DOHH2 (cell line): Measurements from ENCODE around the gene MYO5A.
"Not testable (repeated sequence)": the region's sequence is repeated elsewhere in the genome, so short reads cannot be mapped to it uniquely, and the experiment has no call there.

Source experiments
- H3F3A ChIP-seq: fragments of 200-600 bp; sonication (generic), shearing (Covaris generic); 2 replicates; pipeline ENCODE4 v1.6.0; 2016; ENCODE audit warnings: antibody characterized with exemption, mild to moderate bottlenecking; ENCODE audit not compliant: control insufficient read depth, insufficient read depth
- H3K27ac ChIP-seq: fragments of 200-600 bp; sonication (generic); 2 replicates; pipeline ENCODE4 v1.5.1; 2014; ENCODE audit warnings: low read depth, mild to moderate bottlenecking, low read length, moderate library complexity
- H3K27me3 ChIP-seq: fragments of 200-600 bp; sonication (generic); 2 replicates; pipeline ENCODE4 v1.6.1; 2014; ENCODE audit warnings: mild to moderate bottlenecking, low read length, mixed read lengths; ENCODE audit not compliant: control insufficient read depth
- H3K36me3 ChIP-seq: fragments of 200-600 bp; sonication (generic); 2 replicates; pipeline ENCODE4 v1.6.1; 2014; ENCODE audit warnings: mild to moderate bottlenecking, low read length, moderate library complexity, mixed read lengths; ENCODE audit not compliant: control insufficient read depth
- H3K4me1 ChIP-seq: fragments of 200-600 bp; sonication (generic); 2 replicates; pipeline ENCODE4 v1.6.1; 2014; ENCODE audit warnings: mild to moderate bottlenecking, low read length, mixed read lengths; ENCODE audit not compliant: control insufficient read depth
- H3K4me2 ChIP-seq: fragments of 200-600 bp; sonication (generic); 2 replicates; pipeline ENCODE4 v1.6.0; 2014; ENCODE audit warnings: mild to moderate bottlenecking, low read length, moderate library complexity
- H3K4me3 ChIP-seq: fragments of 200-600 bp; sonication (generic); 2 replicates; pipeline ENCODE4 v1.5.1; 2014; ENCODE audit warnings: mild to moderate bottlenecking, low read length, mixed read lengths
- H3K79me2 ChIP-seq: fragments of 200-600 bp; sonication (generic); 2 replicates; pipeline ENCODE4 v1.6.1; 2014; ENCODE audit warnings: mild to moderate bottlenecking, low read length, mixed read lengths; ENCODE audit not compliant: control insufficient read depth
- H3K9me2 ChIP-seq: fragments of 200-600 bp; sonication (generic); replicated peaks from 2 replicates; pipeline ENCODE4 v1.6.1; 2014; ENCODE audit warnings: mild to moderate bottlenecking, low read length, mixed read lengths; ENCODE audit not compliant: control insufficient read depth
- H3K9me3 ChIP-seq: fragments of 200-600 bp; sonication (generic); 2 replicates; pipeline ENCODE4 v1.6.1; 2014; ENCODE audit warnings: antibody characterized with exemption, low read length, mixed read lengths; ENCODE audit not compliant: control insufficient read depth, insufficient read depth
- H4K20me1 ChIP-seq: fragments of 200-600 bp; sonication (generic); 2 replicates; pipeline ENCODE4 v1.6.0; 2014; ENCODE audit warnings: low read depth, mild to moderate bottlenecking, antibody characterized with exemption, low read length, moderate library complexity; ENCODE audit not compliant: control insufficient read depth, insufficient read depth
- EZH2phosphoT487 ChIP-seq: fragments of 200-600 bp; sonication (generic); IDR thresholded peaks from 2 replicates; pipeline ENCODE4 v1.6.1; 2017; ENCODE audit warnings: borderline replicate concordance, mild to moderate bottlenecking, antibody characterized with exemption, low read length, moderate library complexity, mixed read lengths
- TF ChIP-seq, protein P1 (sequence below): fragments of 200-600 bp; sonication (generic); IDR thresholded peaks from one replicate; pipeline ENCODE4 v1.5.1; 2014; ENCODE audit warnings: antibody characterized with exemption, mild to moderate bottlenecking, low read depth, low read length; ENCODE audit not compliant: poor library complexity, severe bottlenecking

MYO5A gene

DNA sequence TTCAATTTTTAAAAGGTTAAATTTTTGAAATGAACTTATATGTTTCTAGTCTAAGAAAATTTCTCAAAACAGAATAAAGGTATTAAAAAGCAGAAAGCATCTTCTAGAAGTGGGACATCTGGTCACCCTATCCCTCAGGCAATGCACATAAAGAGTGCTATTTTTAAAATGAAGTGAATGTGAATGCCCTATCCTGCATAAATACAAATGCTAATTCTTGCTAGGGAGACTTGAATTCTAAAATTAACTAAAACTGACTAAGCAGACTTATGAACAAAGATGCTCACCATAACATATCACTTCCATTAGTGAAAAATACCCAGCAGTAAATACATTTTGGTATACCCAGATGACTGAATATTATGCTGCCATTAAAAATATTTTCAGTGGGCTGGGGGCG lies 11.7 kb downstream of the MYO5A start:
- no peak overlapping the region for H3K4me3 ChIP-seq
- no peak overlapping the region for H3K4me2 ChIP-seq
- no peaks in the 10 kb centered on the region for H3K9me3 ChIP-seq
- no peak overlapping the region for H3K27ac ChIP-seq
- H4K20me1 ChIP-seq: peaks cover 4% of the 10 kb centered on the region; the same call in 1 of the 2 replicates
- TF ChIP-seq EZH2phosphoT487: no peak
- no peaks in the 10 kb centered on the region for H3K27me3 ChIP-seq
- no peaks in the 10 kb centered on the region for H3K36me3 ChIP-seq
- no peaks in the 10 kb centered on the region for H3F3A ChIP-seq
- H3K79me2 ChIP-seq: peaks cover 65% of the 10 kb centered on the region
- H3K4me1 ChIP-seq: peaks cover 10% of the 10 kb centered on the region
- H3K9me2 ChIP-seq: no peaks in the 10 kb centered on the region

- H3K27ac ChIP-seq: no peak overlapping the region
- H3K36me3 ChIP-seq: no peaks in the 10 kb centered on the region
- H3F3A ChIP-seq: no peaks in the 10 kb centered on the region
- peaks cover 4% of the 10 kb centered on the region; the same call in 1 of the 2 replicates for H4K20me1 ChIP-seq
- no peak overlapping the region for H3K4me2 ChIP-seq
- no peaks in the 10 kb centered on the region for H3K9me2 ChIP-seq
- no peaks in the 10 kb centered on the region for H3K9me3 ChIP-seq
- peaks cover 63% of the 10 kb centered on the region for H3K79me2 ChIP-seq
- TF ChIP-seq, protein P1, sequence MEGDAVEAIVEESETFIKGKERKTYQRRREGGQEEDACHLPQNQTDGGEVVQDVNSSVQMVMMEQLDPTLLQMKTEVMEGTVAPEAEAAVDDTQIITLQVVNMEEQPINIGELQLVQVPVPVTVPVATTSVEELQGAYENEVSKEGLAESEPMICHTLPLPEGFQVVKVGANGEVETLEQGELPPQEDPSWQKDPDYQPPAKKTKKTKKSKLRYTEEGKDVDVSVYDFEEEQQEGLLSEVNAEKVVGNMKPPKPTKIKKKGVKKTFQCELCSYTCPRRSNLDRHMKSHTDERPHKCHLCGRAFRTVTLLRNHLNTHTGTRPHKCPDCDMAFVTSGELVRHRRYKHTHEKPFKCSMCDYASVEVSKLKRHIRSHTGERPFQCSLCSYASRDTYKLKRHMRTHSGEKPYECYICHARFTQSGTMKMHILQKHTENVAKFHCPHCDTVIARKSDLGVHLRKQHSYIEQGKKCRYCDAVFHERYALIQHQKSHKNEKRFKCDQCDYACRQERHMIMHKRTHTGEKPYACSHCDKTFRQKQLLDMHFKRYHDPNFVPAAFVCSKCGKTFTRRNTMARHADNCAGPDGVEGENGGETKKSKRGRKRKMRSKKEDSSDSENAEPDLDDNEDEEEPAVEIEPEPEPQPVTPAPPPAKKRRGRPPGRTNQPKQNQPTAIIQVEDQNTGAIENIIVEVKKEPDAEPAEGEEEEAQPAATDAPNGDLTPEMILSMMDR: no peak
- no peak overlapping the region for H3K4me3 ChIP-seq
- peaks cover 10% of the 10 kb centered on the region for H3K4me1 ChIP-seq
- no peaks in the 10 kb centered on the region for H3K27me3 ChIP-seq
Measured at GRCh38 chr15:52515343-52515742, 13.3 kb downstream of the MYO5A start.

DNA sequence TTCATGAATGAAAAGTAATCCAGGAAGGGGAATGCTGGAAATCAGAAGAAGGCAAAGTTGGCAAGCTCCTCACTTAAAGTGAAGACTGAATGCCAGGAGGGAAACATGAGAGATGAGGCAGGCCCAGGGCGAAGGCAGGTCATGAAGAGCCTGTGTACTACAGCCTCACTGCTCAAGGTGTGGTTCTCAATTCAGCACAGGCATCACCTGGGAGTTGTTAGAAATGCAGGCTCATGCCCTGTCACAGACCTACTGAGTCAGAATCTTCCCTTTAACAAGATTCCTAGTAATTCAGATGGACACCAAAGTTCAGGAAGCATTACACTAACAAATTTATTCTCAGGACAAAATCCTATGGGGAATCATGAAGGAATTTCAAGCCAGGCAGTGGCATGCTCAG lies 14.2 kb downstream of the MYO5A start:
- Histone ChIP-seq H3K4me3 (no peak overlapping the region), H3K4me2 (no peak overlapping the region), H3K9me3 (no peaks in the 10 kb centered on the region), H3K79me2 (peaks cover 63% of the 10 kb centered on the region), H3K9me2 (no peaks in the 10 kb centered on the region), H3K4me1 (peaks cover 10% of the 10 kb centered on the region), H3F3A (no peaks in the 10 kb centered on the region), H3K27me3 (no peaks in the 10 kb centered on the region), H4K20me1 (peaks cover 4% of the 10 kb centered on the region; the same call in 1 of the 2 replicates), H3K36me3 (no peaks in the 10 kb centered on the region), H3K27ac (no peak overlapping the region)
- TF ChIP-seq, protein P1: no peak
- no peak for TF ChIP-seq EZH2phosphoT487

DNA sequence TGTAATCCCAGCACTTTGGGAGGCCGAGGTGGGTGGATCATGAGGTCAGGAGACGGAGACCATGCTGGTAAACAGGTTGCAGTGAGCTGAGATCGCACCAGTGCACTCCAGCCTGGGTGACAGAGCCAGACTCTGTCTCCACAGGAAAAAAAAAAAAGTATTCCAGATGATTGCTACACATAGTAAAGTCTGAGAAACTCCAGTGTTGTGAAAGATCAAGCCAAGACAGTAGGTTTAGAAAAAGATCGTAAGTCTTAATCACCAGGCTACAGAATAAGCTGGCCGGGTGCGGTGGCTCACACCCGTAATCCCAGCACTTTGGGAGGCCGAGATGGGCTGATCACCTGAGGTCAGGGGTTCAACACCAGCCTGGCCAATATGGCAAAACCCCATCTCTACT lies 15.8 kb downstream of the MYO5A start:
- H3K27ac ChIP-seq, H3K36me3 ChIP-seq, H3K9me2 ChIP-seq, H3K9me3 ChIP-seq, H3F3A ChIP-seq, H3K4me2 ChIP-seq, H3K27me3 ChIP-seq, H3K4me3 ChIP-seq, H4K20me1 ChIP-seq, H3K4me1 ChIP-seq: not testable (repeated sequence)
- H3K79me2 ChIP-seq: peaks cover 55% of the 10 kb centered on the region
